ENCODE measurements around the gene PRCD.
A peak's percentile ranks its signal among the peaks of the same experiment; 100 is the strongest.
"Not testable (repeated sequence)": the region's sequence is repeated elsewhere in the genome, so short reads cannot be mapped to it uniquely, and the experiment has no call there.

Gene PRCD

GRCh38 chr17:76529224-76530094, 10.4 kb upstream of the PRCD start:
- Mint-ChIP-seq H3K4me1 (ENCODE audit: low read depth) (peaks cover 31% of the 10 kb centered on the region), H3K9me3 (no peaks in the 10 kb centered on the region), H3K4me3 (no peak overlapping the region), H3K27ac (no peak overlapping the region), H3K36me3 (ENCODE audit: low read depth) (no peaks in the 10 kb centered on the region), H3K27me3 (no peaks in the 10 kb centered on the region)

- Mint-ChIP-seq H3K4me3 (no peak overlapping the region), H3K4me1 (ENCODE audit: low read depth) (peaks cover 31% of the 10 kb centered on the region), H3K27me3 (no peaks in the 10 kb centered on the region), H3K27ac (no peak overlapping the region), H3K9me3 (no peaks in the 10 kb centered on the region), H3K36me3 (ENCODE audit: low read depth) (no peaks in the 10 kb centered on the region)
Observed at GRCh38 chr17:76530095-76530723, 9.6 kb upstream of the PRCD start.

GRCh38 chr17:76530811-76531485, 8.9 kb upstream of the PRCD start:
- H3K4me3 Mint-ChIP-seq, result no peak overlapping the region
- no peaks in the 10 kb centered on the region for H3K27me3 Mint-ChIP-seq
- no peaks in the 10 kb centered on the region for H3K36me3 Mint-ChIP-seq (ENCODE audit: low read depth)
- H3K27ac Mint-ChIP-seq, result no peak overlapping the region
- H3K4me1 Mint-ChIP-seq (ENCODE audit: low read depth), result peaks cover 31% of the 10 kb centered on the region
- no peaks in the 10 kb centered on the region for H3K9me3 Mint-ChIP-seq

- Mint-ChIP-seq H3K36me3 (ENCODE audit: low read depth) (no peaks in the 10 kb centered on the region), H3K4me3 (no peak overlapping the region), H3K27ac (no peak overlapping the region), H3K9me3 (no peaks in the 10 kb centered on the region), H3K4me1 (ENCODE audit: low read depth) (peaks cover 31% of the 10 kb centered on the region), H3K27me3 (peaks cover 4% of the 10 kb centered on the region)
Observed at GRCh38 chr17:76531486-76532038, 8.3 kb upstream of the PRCD start.

- Mint-ChIP-seq H3K27ac (no peak overlapping the region), H3K27me3 (peaks cover 8% of the 10 kb centered on the region), H3K36me3 (ENCODE audit: low read depth) (no peaks in the 10 kb centered on the region), H3K9me3 (no peaks in the 10 kb centered on the region), H3K4me3 (no peak overlapping the region), H3K4me1 (ENCODE audit: low read depth) (peaks cover 29% of the 10 kb centered on the region)
Observed at GRCh38 chr17:76532072-76532651, 7.7 kb upstream of the PRCD start.

GRCh38 chr17:76533640-76534359, 6.0 kb upstream of the PRCD start:
- not testable (repeated sequence) for H3K27ac Mint-ChIP-seq; H3K4me3 Mint-ChIP-seq; H3K36me3 Mint-ChIP-seq (ENCODE audit: low read depth); H3K9me3 Mint-ChIP-seq
- Mint-ChIP-seq H3K4me1 (ENCODE audit: low read depth) (peaks cover 14% of the 10 kb centered on the region), H3K27me3 (peaks cover 14% of the 10 kb centered on the region)

GRCh38 chr17:76534831-76535732, 4.8 kb upstream of the PRCD start:
- Mint-ChIP-seq H3K9me3 (no peaks in the 10 kb centered on the region), H3K27ac (no peak overlapping the region), H3K4me3 (no peak overlapping the region), H3K4me1 (ENCODE audit: low read depth) (peaks cover 4% of the 10 kb centered on the region), H3K27me3 (peaks cover 24% of the 10 kb centered on the region), H3K36me3 (ENCODE audit: low read depth) (no peaks in the 10 kb centered on the region)

GRCh38 chr17:76535788-76536510, 3.9 kb upstream of the PRCD start:
- Mint-ChIP-seq H3K36me3 (ENCODE audit: low read depth) (no peaks in the 10 kb centered on the region), H3K9me3 (no peaks in the 10 kb centered on the region), H3K4me1 (ENCODE audit: low read depth) (no peaks in the 10 kb centered on the region), H3K27me3 (peaks cover 28% of the 10 kb centered on the region), H3K4me3 (no peak overlapping the region), H3K27ac (no peak overlapping the region)

GRCh38 chr17:76536511-76537287, 3.1 kb upstream of the PRCD start:
- no peaks in the 10 kb centered on the region for H3K36me3 Mint-ChIP-seq (ENCODE audit: low read depth)
- H3K4me3 Mint-ChIP-seq, result no peak overlapping the region
- no peak overlapping the region for H3K27ac Mint-ChIP-seq
- peaks cover 28% of the 10 kb centered on the region for H3K27me3 Mint-ChIP-seq
- H3K9me3 Mint-ChIP-seq, result no peaks in the 10 kb centered on the region
- no peaks in the 10 kb centered on the region for H3K4me1 Mint-ChIP-seq (ENCODE audit: low read depth)

GRCh38 chr17:76537288-76537577, 2.6 kb upstream of the PRCD start:
- H3K4me3 Mint-ChIP-seq, result no peak overlapping the region
- no peak overlapping the region for H3K27ac Mint-ChIP-seq
- H3K27me3 Mint-ChIP-seq, result peaks cover 33% of the 10 kb centered on the region
- H3K36me3 Mint-ChIP-seq (ENCODE audit: low read depth), result no peaks in the 10 kb centered on the region
- no peaks in the 10 kb centered on the region for H3K4me1 Mint-ChIP-seq (ENCODE audit: low read depth)
- no peaks in the 10 kb centered on the region for H3K9me3 Mint-ChIP-seq

- peaks cover 37% of the 10 kb centered on the region for H3K27me3 Mint-ChIP-seq
- no peak within 1 kb of the TSS for H3K4me3 Mint-ChIP-seq
- no peaks in the 10 kb centered on the region for H3K9me3 Mint-ChIP-seq
- H3K4me1 Mint-ChIP-seq (ENCODE audit: low read depth), result no peaks in the 10 kb centered on the region
- no peaks in the 10 kb centered on the region for H3K36me3 Mint-ChIP-seq (ENCODE audit: low read depth)
- H3K27ac Mint-ChIP-seq, result no peak within 1 kb of the TSS
Observed at GRCh38 chr17:76537578-76538280, 2.1 kb upstream of the PRCD start, which contains the start of gene CYGB. TSS of gene CYGB (minus strand) at chr17:76537709. CDS start at chr17:76537542, 167 bp downstream.

GRCh38 chr17:76538281-76538931, 1.4 kb upstream of the PRCD start:
- Mint-ChIP-seq H3K36me3 (ENCODE audit: low read depth) (no peaks in the 10 kb centered on the region), H3K27ac (no peak overlapping the region), H3K4me3 (peak overlapping the region; percentile 51), H3K4me1 (ENCODE audit: low read depth) (no peaks in the 10 kb centered on the region), H3K9me3 (no peaks in the 10 kb centered on the region), H3K27me3 (peaks cover 37% of the 10 kb centered on the region)

Measured in stimulated activated naive CD8-positive, alpha-beta T cell treated with anti-CD3 and anti-CD28 coated beads, Interleukin-15, Interleukin-2, amounts not matched to agents 100 ng/mL and 50 ng/mL, for 24 hours (primary cell).